Activated naive CD4-positive, alpha-beta T cell treated with anti-CD3 and anti-CD28 coated beads, Interleukin-2, amount 50 U/mL, for 72 hours (primary cell): ENCODE results near the gene KHK. TPM values are rescaled to one million over a fixed set of nuclear protein-coding genes. Genes with fewer than 3 reads are reported as not detected.

Source experiments
- ATAC-seq, 2 donors: fragments of 150-1000 bp; cut with Tn5 transposase; 2 replicates each; pipeline ENCODE4 v1.10.0; 2021; ENCODE audit warnings: mild to moderate bottlenecking in 2 of 2, moderate library complexity in 2 of 2
- DNase-seq, 2 donors: peaks; one replicate each; pipeline ENCODE4 v3.0.0; 2021 to 2022; ENCODE audit warnings: low spot score in 2 of 2
- H3K27ac Mint-ChIP-seq, 2 donors: one replicate each; pipeline ENCODE4 v1.8.0; 2022; ENCODE audit warnings: mild to moderate bottlenecking in 2 of 2, mixed read lengths in 2 of 2
- H3K36me3 Mint-ChIP-seq, 2 donors: one replicate each; pipeline ENCODE4 v1.8.0; 2022; ENCODE audit warnings: mixed read lengths in 2 of 2
- H3K9me3 Mint-ChIP-seq, 2 donors: one replicate each; pipeline ENCODE4 v1.8.0; 2022; ENCODE audit warnings: mixed read lengths in 2 of 2
- total RNA-seq, 2 donors: library from RNA; stranded (reverse); gene quantifications; one replicate each; pipeline ENCODE4 v1.2.3, GENCODE V29; 2022

The KHK gene
- total RNA-seq, 2 donors from 2014 or later: 10.6 to 16.3 TPM

GRCh38 chr2:27148801-27149439, 62.3 kb downstream of the KHK start, which contains the start of gene TCF23:
Gene TCF23, plus strand, starts transcription at chr2:27149004. Its CDS starts 130 bp downstream, at chr2:27149134.
- H3K36me3 Mint-ChIP-seq: no peaks in the 10 kb centered on the region
- no peak for ATAC-seq
- H3K9me3 Mint-ChIP-seq: no peaks in the 10 kb centered on the region
- no peak within 1 kb of the TSS for H3K27ac Mint-ChIP-seq
- DNase-seq: no peak

GRCh38 chr2:27149570-27150405, 63.2 kb downstream of the KHK start:
- Mint-ChIP-seq H3K27ac (peak overlapping the region in 1 of 2 donors; percentile 49), H3K36me3 (no peaks in the 10 kb centered on the region), H3K9me3 (no peaks in the 10 kb centered on the region)
- DNase-seq (no peak), ATAC-seq (no peak)

Other genes starting within 250 kb of the KHK start
- gene DPYSL5, start 238.6 kb upstream of the KHK start, total RNA-seq: not detected
- gene MAPRE3, start 116.1 kb upstream of the KHK start, total RNA-seq: 1 to 10 TPM; 4.0 to 4.2 TPM
- 10 to 100 TPM; 54.3 to 68.0 TPM for gene TMEM214, start 53.8 kb upstream of the KHK start, total RNA-seq
- gene AGBL5, start 35.1 kb upstream of the KHK start, total RNA-seq: 10 to 100 TPM; 14.1 to 21.6 TPM
- 100 to 1,000 TPM; 263 to 344 TPM for gene OST4, start 15.1 kb upstream of the KHK start, total RNA-seq
- gene EMILIN1, start 8.2 kb upstream of the KHK start, total RNA-seq: under 1 TPM; 0.52 to 0.78 TPM
- gene CGREF1, start 32.4 kb downstream of the KHK start, total RNA-seq: 10 to 100 TPM in 1 of 2 donors, under 1 TPM in 1; 0.50 to 15.8 TPM
- under 1 TPM; 0.43 to 0.56 TPM for gene ABHD1, start 37.0 kb downstream of the KHK start, total RNA-seq
- 10 to 100 TPM; 49.8 to 52.9 TPM for gene PREB, start 47.9 kb downstream of the KHK start, total RNA-seq
- not detected for gene PRR30, start 52.6 kb downstream of the KHK start, total RNA-seq
- gene TCF23, start 62.2 kb downstream of the KHK start, total RNA-seq: under 1 TPM in 1 of 2 donors, not detected in 1; 0.07 TPM
- 10 to 100 TPM; 58.8 to 59.1 TPM for gene ATRAID, start 125.3 kb downstream of the KHK start, total RNA-seq
- 10 to 100 TPM; 40.7 to 42.0 TPM for gene SLC5A6, start 125.5 kb downstream of the KHK start, total RNA-seq
- 10 to 100 TPM; 85.2 to 86.3 TPM for gene CAD, start 130.6 kb downstream of the KHK start, total RNA-seq
- under 1 TPM; 0.68 to 0.88 TPM for gene SLC30A3, start 176.3 kb downstream of the KHK start, total RNA-seq
- not detected for gene DNAJC5G, start 188.7 kb downstream of the KHK start, total RNA-seq
- not detected for gene TRIM54, start 195.7 kb downstream of the KHK start, total RNA-seq
- 1 to 10 TPM; 1.6 to 3.6 TPM for gene UCN, start 221.7 kb downstream of the KHK start, total RNA-seq
- 100 to 1,000 TPM in 1 of 2 donors, 10 to 100 TPM in 1; 90.1 to 111 TPM for gene MPV17, start 236.3 kb downstream of the KHK start, total RNA-seq